ENCODE data around the gene KDM4B.

- no peak for TF ChIP-seq CTCF (IDR thresholded peaks at IDR 0.05 in 2 of 3, conservative IDR thresholded peaks at IDR 0.05 in 1 of 3; ENCODE audit: borderline replicate concordance in 1 of 3, insufficient read depth in 1 of 3, low read depth in 2 of 3, low read length in 2 of 3)
- TF ChIP-seq MAX (IDR thresholded peaks at IDR 0.05), result no peak
- TF ChIP-seq CEBPB (IDR thresholded peaks at IDR 0.05; ENCODE audit: low read depth), result no peak
- no peak for TF ChIP-seq ATF3 (IDR thresholded peaks at IDR 0.05)
Observed at GRCh38 chr19:5141129-5141849, 172.4 kb downstream of the KDM4B start.

Data from HCT116 (cell line).